Epithelial cell of proximal tubule (primary cell): ENCODE measurements around the gene IFITM10. TPM values are rescaled to one million over a fixed set of nuclear protein-coding genes. Genes with fewer than 3 reads are reported as not detected.

Experiments
- DNase-seq: peaks from one replicate; pipeline ENCODE4 v3.0.0-alpha.2; 2011; ENCODE audit warnings: low read depth
- H3K4me3 ChIP-seq: 2 replicates; pipeline ENCODE4 v1.5.1; 2011; ENCODE audit warnings: low read depth, mild to moderate bottlenecking, low read length
- total RNA-seq: library from RNA; depleted of rRNA; stranded (reverse); fragments of >200 nt; gene quantifications from 2 replicates; pipeline ENCODE4 v1.2.3, GENCODE V29; 2015
- TF ChIP-seq, protein P1 (sequence below): conservative IDR thresholded peaks from 2 replicates; pipeline ENCODE4 v1.5.1; 2012; ENCODE audit warnings: low read depth, mild to moderate bottlenecking, low read length

Gene IFITM10
- total RNA-seq, 1 donor from 2014 or later = not detected

DNA sequence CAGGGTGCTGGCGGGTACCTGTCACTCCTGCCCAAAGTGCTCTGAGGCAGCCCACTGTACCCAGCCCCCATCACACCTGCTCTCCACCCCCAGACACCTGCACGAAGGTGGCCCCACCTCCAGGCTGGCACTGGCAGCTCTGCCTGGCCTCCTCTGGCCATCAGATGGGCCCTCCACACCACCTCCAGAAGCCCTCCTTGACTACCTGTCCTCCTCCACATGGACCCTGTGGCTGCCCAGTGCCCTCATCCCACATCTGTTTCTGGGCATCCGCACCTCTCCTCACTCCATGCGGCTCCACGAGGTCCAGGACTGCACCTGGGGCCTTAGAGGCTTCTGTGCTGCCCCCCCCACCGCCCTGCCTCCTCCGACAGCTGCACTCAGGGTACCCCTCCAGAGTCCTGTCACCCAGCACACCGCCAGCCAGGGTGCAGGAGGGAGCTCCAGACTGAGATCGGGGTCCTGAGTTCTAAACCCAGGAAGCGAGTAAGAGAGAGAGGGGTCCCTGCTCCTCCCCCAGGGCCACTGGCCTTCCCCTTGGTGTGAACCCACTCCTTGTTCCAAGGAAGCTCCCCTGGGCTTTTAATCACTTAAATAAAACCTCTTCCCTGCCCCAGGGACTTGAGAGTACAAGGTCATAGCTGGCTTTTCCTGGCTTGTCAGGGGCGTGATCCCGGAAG lies 11.6 kb upstream of the IFITM10 start:
- no peak for DNase-seq
- peak overlapping the region; percentile 81 for H3K4me3 ChIP-seq
- TF ChIP-seq, protein P1, sequence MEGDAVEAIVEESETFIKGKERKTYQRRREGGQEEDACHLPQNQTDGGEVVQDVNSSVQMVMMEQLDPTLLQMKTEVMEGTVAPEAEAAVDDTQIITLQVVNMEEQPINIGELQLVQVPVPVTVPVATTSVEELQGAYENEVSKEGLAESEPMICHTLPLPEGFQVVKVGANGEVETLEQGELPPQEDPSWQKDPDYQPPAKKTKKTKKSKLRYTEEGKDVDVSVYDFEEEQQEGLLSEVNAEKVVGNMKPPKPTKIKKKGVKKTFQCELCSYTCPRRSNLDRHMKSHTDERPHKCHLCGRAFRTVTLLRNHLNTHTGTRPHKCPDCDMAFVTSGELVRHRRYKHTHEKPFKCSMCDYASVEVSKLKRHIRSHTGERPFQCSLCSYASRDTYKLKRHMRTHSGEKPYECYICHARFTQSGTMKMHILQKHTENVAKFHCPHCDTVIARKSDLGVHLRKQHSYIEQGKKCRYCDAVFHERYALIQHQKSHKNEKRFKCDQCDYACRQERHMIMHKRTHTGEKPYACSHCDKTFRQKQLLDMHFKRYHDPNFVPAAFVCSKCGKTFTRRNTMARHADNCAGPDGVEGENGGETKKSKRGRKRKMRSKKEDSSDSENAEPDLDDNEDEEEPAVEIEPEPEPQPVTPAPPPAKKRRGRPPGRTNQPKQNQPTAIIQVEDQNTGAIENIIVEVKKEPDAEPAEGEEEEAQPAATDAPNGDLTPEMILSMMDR = no peak

DNA sequence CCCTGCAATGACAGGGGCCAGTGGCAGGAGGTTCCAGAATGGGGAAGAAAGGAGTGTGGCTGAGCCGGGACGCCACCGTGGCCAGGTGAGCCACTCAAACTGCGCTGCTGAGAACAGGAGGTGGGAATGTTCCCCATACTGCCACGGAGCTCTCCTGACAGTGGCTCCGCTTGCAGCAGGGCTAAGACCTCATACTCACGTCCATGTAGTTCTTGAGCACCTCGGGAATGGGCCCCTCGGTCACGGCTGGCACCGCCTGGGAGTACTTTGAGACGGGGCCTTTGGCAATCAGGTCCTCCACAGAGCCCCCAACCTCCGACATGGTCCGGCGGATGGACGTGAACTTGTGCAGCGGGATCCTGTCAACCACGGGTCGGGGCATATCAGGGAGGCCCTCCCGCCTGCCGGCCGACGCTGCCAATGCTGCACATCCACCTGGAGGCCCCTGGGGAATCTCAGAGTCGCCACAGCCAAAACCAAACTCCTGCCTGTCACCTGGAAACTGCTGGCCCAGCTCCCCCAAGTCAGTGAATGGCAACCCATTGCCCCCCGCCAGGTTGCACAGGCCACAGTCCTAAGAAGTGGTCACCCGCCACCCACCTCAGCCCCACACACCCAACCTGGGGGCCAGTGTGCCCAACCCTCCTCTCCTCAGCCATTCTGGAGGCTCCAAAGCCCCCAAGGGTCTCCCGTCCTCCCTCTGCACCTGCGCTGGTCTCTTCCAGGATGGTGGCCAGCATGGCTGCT lies 10.9 kb upstream of the IFITM10 start:
- TF ChIP-seq, protein P1 = no peak
- DNase-seq = no peak
- peak overlapping the region; percentile 81 for H3K4me3 ChIP-seq

DNA sequence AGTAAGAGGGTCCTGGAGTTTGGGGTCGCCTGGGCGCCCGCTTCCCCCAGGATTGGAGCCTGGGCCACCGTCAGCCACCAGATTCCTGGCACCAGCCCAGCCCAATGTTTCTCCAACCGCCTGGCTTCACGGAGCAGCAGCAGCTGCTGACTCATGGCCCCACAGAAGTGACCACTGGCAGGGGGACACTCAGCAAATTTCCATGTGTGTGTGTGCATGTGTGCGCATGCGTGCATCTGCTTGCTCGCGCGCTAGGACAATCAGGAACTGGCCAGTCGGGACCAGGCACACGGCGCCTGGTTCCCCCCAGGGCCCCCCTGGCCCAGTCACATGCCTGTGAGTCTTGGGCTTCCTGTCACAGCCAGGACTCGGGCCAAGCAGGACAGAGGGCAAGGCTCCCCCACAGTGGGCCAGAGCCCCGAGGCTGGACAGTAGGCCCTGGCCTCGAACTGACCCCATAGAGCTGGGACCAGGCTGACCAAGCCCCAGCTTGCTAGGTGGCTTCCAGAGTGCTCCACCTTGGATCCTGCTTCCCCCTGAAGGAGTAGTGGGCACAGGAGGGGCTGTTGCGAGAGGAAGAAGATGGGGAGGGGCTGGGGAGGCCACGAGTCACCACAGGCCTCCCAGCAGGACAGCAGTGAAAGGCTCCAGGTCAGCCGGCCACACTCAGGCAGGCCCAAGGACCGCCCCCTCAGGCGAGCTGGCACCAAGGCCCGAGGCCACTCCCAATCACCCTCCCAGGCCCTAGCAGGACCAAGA lies 10.1 kb upstream of the IFITM10 start:
- peak overlapping the region; percentile 81 for H3K4me3 ChIP-seq
- TF ChIP-seq, protein P1 = no peak
- peak; percentile 33 for DNase-seq

DNA sequence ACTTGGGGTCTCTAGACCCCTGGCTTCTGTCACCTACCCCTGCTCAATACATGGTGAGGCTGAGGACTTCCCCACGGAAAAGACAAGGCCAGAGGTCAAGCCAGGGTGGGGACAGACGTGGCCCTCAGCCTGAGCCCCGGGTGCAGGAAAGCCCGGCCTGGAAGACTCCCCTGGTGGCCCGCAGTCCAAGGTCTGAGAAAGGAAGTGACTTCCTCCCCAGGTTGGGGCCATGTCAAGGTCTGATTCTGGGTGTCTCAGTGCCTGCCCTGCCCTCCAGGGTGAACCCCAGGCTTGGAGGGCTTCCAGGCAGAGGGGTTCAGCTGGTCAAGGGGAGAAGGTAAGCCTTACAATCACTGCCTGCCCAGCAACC lies 9.4 kb upstream of the IFITM10 start:
- TF ChIP-seq, protein P1 = no peak
- no peak overlapping the region for H3K4me3 ChIP-seq
- no peak for DNase-seq

DNA sequence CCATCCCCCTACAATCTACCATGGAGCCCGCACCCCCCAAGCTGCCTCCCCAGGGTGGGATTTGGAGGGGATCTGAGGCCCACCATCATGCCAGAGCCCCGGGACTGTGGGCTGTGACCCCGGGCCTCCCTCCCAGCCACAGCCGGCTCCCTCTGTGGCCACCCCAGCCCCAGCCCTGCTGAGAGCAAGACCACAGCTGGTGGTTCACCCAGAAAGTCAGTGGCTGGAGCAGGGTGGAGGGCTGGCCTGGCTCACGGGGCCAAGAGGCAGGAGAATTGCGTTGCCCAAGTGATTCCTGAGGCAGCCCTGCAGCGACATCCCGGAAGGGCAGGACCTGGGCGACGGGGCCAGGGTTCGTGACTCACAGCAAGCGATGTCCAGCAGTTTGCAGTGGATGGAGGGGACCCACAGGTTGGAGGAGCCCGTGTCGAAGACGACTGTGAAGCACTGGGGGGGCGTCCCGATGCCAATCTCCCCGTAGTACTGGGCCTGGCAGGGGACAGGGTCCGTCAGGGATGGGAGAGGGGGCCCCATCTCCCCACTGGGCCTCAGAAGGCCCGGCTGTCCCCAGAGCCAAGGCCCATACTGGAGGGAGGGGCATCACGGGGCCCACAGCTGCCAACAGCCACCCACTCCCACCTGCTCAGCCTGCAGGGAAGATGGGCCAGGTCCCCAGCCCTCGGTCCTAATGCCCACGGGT lies 8.9 kb upstream of the IFITM10 start:
- TF ChIP-seq, protein P1 = no peak
- H3K4me3 ChIP-seq = no peak overlapping the region
- DNase-seq = no peak

DNA sequence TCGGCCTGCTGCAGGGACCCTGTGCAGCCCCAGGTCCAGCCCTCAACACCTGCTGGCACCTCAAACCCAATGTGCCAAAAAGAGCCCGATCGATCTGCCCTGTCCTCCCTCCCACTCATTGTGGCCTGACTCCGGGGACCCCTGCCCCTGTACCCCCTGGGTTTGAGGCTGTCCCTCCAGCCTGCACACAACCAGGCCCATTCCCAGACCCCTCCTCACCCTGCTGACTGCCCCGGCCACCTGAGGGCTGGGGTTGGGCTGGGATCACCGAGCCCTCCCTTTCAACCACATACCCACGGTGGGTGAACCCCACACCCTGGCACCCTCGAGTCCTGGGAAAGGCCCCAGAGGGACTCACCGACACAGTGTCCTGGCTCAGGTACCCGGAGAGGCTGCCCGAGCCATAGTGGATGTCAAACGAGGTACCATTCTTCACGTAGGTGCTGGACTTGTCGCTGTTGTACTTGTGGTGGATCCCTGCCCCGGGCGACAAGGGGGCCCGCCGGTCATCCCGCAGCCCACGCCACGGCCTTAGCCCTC lies 8.3 kb upstream of the IFITM10 start:
- H3K4me3 ChIP-seq = no peak overlapping the region
- TF ChIP-seq, protein P1 = no peak
- no peak for DNase-seq
